Measurements from ENCODE around the gene SVIL. TPM values are rescaled to one million over a fixed set of nuclear protein-coding genes. Genes with fewer than 3 reads are reported as not detected.
"Not testable (repeated sequence)": the region's sequence is repeated elsewhere in the genome, so short reads cannot be mapped to it uniquely, and the experiment has no call there.

SVIL gene
- total RNA-seq, 2 experiments from 2014 or later = 12.5 to 17.0 TPM

- CTCF ChIA-PET = interaction anchor here (1.2 kb wide), 2 partner anchors 16 to 105 kb away, joined by 3 read pairs; partner anchors contain the start of gene SVIL
- no peak for ATAC-seq
- POLR2A ChIA-PET = no interaction called here
These were observed 16.2 kb downstream of the SVIL start for GRCh38 chr10:29618341-29619171.

GRCh38 chr10:29617880-29618340 lies 16.9 kb downstream of the SVIL start:
- no peaks in the 10 kb centered on the region for H3K9me3 Mint-ChIP-seq (ENCODE audit: low read depth)
- ChIA-PET POLR2A (no interaction called here), CTCF (interaction anchor here (1.2 kb wide), 1 partner anchor 105 kb away, joined by 3 read pairs; no protein-coding TSS in a partner anchor)
- ATAC-seq (no peak), DNase-seq (no peak)
- H3K4me1 Mint-ChIP-seq = peaks cover 2% of the 10 kb centered on the region
- intact Hi-C loops (cut with DNase I, micrococcal nuclease) = no loop called here
- no peak overlapping the region for H3K27ac Mint-ChIP-seq
- H3K4me3 Mint-ChIP-seq = no peak overlapping the region
- no peaks in the 10 kb centered on the region for H3K27me3 Mint-ChIP-seq
- peaks cover 3% of the 10 kb centered on the region for H3K36me3 Mint-ChIP-seq (ENCODE audit: low read depth)

More at GRCh38 chr10:29618341-29619171, 16.2 kb downstream of the SVIL start:
- Mint-ChIP-seq H3K9me3 (ENCODE audit: low read depth) (no peaks in the 10 kb centered on the region), H3K27ac (no peak overlapping the region), H3K4me3 (no peak overlapping the region), H3K4me1 (peaks cover 2% of the 10 kb centered on the region), H3K27me3 (no peaks in the 10 kb centered on the region), H3K36me3 (ENCODE audit: low read depth) (peaks cover 3% of the 10 kb centered on the region)
- intact Hi-C loops (cut with DNase I, micrococcal nuclease) = no loop called here
- no peak for DNase-seq

GRCh38 chr10:29616542-29616941 lies 18.2 kb downstream of the SVIL start:
- Mint-ChIP-seq H3K9me3 (ENCODE audit: low read depth) (no peaks in the 10 kb centered on the region), H3K27me3 (no peaks in the 10 kb centered on the region), H3K36me3 (ENCODE audit: low read depth) (peaks cover 3% of the 10 kb centered on the region), H3K27ac (no peak overlapping the region), H3K4me1 (peaks cover 2% of the 10 kb centered on the region), H3K4me3 (no peak overlapping the region)
- intact Hi-C loops (cut with DNase I, micrococcal nuclease) = no loop called here
- ChIA-PET POLR2A (no interaction called here), CTCF (no interaction called here)
- ATAC-seq (no peak), DNase-seq (no peak)

- ATAC-seq = no peak
- Mint-ChIP-seq H3K27me3 (no peaks in the 10 kb centered on the region), H3K9me3 (ENCODE audit: low read depth) (no peaks in the 10 kb centered on the region), H3K4me1 (peaks cover 2% of the 10 kb centered on the region), H3K36me3 (ENCODE audit: low read depth) (peaks cover 5% of the 10 kb centered on the region), H3K4me3 (no peak overlapping the region), H3K27ac (no peak overlapping the region)
- no peak for DNase-seq
- POLR2A ChIA-PET = no interaction called here
- intact Hi-C loops (cut with DNase I, micrococcal nuclease) = no loop called here
- CTCF ChIA-PET = interaction anchor here (0.6 to 0.9 kb wide), 3 partner anchors 10 to 125 kb away, joined by 3 read pairs; no protein-coding TSS in a partner anchor
These were observed 19.6 kb downstream of the SVIL start for GRCh38 chr10:29615195-29615594.

- intact Hi-C loops (cut with DNase I, micrococcal nuclease); CTCF ChIA-PET; POLR2A ChIA-PET; H3K9me3 Mint-ChIP-seq (ENCODE audit: low read depth); H3K4me3 Mint-ChIP-seq; H3K27me3 Mint-ChIP-seq; ATAC-seq; H3K4me1 Mint-ChIP-seq; DNase-seq; H3K36me3 Mint-ChIP-seq (ENCODE audit: low read depth); H3K27ac Mint-ChIP-seq: not testable (repeated sequence)
These were observed 20.5 kb downstream of the SVIL start for GRCh38 chr10:29614289-29614688.

GRCh38 chr10:29613791-29614190 lies 21.0 kb downstream of the SVIL start:
- Mint-ChIP-seq H3K9me3 (ENCODE audit: low read depth) (no peaks in the 10 kb centered on the region), H3K4me3 (no peak overlapping the region), H3K27ac (no peak overlapping the region), H3K4me1 (no peaks in the 10 kb centered on the region), H3K36me3 (ENCODE audit: low read depth) (peaks cover 11% of the 10 kb centered on the region), H3K27me3 (no peaks in the 10 kb centered on the region)
- no peak for DNase-seq
- ChIA-PET CTCF (no interaction called here), POLR2A (no interaction called here)
- intact Hi-C loops (cut with DNase I, micrococcal nuclease) = no loop called here
- ATAC-seq = no peak

GRCh38 chr10:29613196-29613595 lies 21.6 kb downstream of the SVIL start:
- H3K27ac Mint-ChIP-seq = no peak overlapping the region
- ChIA-PET CTCF (interaction anchor here (0.6 kb wide), 1 partner anchor 385 kb away, joined by 6 read pairs; no protein-coding TSS in a partner anchor), POLR2A (no interaction called here)
- no peaks in the 10 kb centered on the region for H3K9me3 Mint-ChIP-seq (ENCODE audit: low read depth)
- no peak for DNase-seq
- H3K4me3 Mint-ChIP-seq = no peak overlapping the region
- H3K27me3 Mint-ChIP-seq = no peaks in the 10 kb centered on the region
- intact Hi-C loops (cut with DNase I, micrococcal nuclease) = no loop called here
- ATAC-seq = no peak
- H3K4me1 Mint-ChIP-seq = no peaks in the 10 kb centered on the region
- peaks cover 11% of the 10 kb centered on the region for H3K36me3 Mint-ChIP-seq (ENCODE audit: low read depth)

GRCh38 chr10:29612657-29613056 lies 22.1 kb downstream of the SVIL start:
- DNase-seq = no peak
- Mint-ChIP-seq H3K4me3 (no peak overlapping the region), H3K4me1 (no peaks in the 10 kb centered on the region), H3K36me3 (ENCODE audit: low read depth) (peaks cover 11% of the 10 kb centered on the region), H3K27me3 (no peaks in the 10 kb centered on the region), H3K27ac (no peak overlapping the region), H3K9me3 (ENCODE audit: low read depth) (no peaks in the 10 kb centered on the region)
- CTCF ChIA-PET = interaction anchor here (0.6 kb wide), 1 partner anchor 386 kb away, joined by 6 read pairs; no protein-coding TSS in a partner anchor
- intact Hi-C loops (cut with DNase I, micrococcal nuclease) = no loop called here
- ATAC-seq = no peak
- POLR2A ChIA-PET = no interaction called here

GRCh38 chr10:29611781-29612381 lies 22.9 kb downstream of the SVIL start:
- peaks cover 12% of the 10 kb centered on the region for H3K36me3 Mint-ChIP-seq (ENCODE audit: low read depth)
- ATAC-seq (no peak), DNase-seq (no peak)
- no peak overlapping the region for H3K27ac Mint-ChIP-seq
- intact Hi-C loops (cut with DNase I, micrococcal nuclease) = no loop called here
- no peaks in the 10 kb centered on the region for H3K4me1 Mint-ChIP-seq
- no peaks in the 10 kb centered on the region for H3K9me3 Mint-ChIP-seq (ENCODE audit: low read depth)
- ChIA-PET CTCF (interaction anchor here (0.6 to 0.9 kb wide), 2 partner anchors 11 to 16 kb away, joined by 3 read pairs; no protein-coding TSS in a partner anchor), POLR2A (no interaction called here)
- H3K27me3 Mint-ChIP-seq = no peaks in the 10 kb centered on the region
- H3K4me3 Mint-ChIP-seq = no peak overlapping the region

GRCh38 chr10:29610876-29611647 lies 23.7 kb downstream of the SVIL start:
- Mint-ChIP-seq H3K4me1 (no peaks in the 10 kb centered on the region), H3K36me3 (ENCODE audit: low read depth) (peaks cover 12% of the 10 kb centered on the region), H3K27me3 (no peaks in the 10 kb centered on the region), H3K27ac (no peak overlapping the region), H3K9me3 (ENCODE audit: low read depth) (no peaks in the 10 kb centered on the region), H3K4me3 (no peak overlapping the region)
- no peak for DNase-seq
- POLR2A ChIA-PET = no interaction called here
- intact Hi-C loops (cut with DNase I, micrococcal nuclease) = no loop called here
- ATAC-seq = no peak
- CTCF ChIA-PET = interaction anchor here (0.6 to 0.9 kb wide), 2 partner anchors 10 to 17 kb away, joined by 3 read pairs; no protein-coding TSS in a partner anchor

- H3K4me1 Mint-ChIP-seq; ATAC-seq; H3K27ac Mint-ChIP-seq; POLR2A ChIA-PET; H3K9me3 Mint-ChIP-seq (ENCODE audit: low read depth); H3K27me3 Mint-ChIP-seq; H3K4me3 Mint-ChIP-seq; CTCF ChIA-PET; DNase-seq; intact Hi-C loops (cut with DNase I, micrococcal nuclease): not testable (repeated sequence)
- peaks cover 12% of the 10 kb centered on the region for H3K36me3 Mint-ChIP-seq (ENCODE audit: low read depth)
These were observed 24.4 kb downstream of the SVIL start for GRCh38 chr10:29610331-29610730.

Measured in activated CD4-positive, alpha-beta T cell treated with anti-CD3 and anti-CD28 coated beads for 36 hours (primary cell).